HG03520 (cell line): ENCODE measurements around the gene TPRA1.

Experiments used
- ATAC-seq: cut with Tn5 transposase; IDR thresholded peaks from one replicate; pipeline ENCODE4 v1.9.1; 2021; ENCODE audit warnings: mild to moderate bottlenecking, moderate library complexity; ENCODE audit not compliant: unreplicated experiment

TPRA1 gene

DNA sequence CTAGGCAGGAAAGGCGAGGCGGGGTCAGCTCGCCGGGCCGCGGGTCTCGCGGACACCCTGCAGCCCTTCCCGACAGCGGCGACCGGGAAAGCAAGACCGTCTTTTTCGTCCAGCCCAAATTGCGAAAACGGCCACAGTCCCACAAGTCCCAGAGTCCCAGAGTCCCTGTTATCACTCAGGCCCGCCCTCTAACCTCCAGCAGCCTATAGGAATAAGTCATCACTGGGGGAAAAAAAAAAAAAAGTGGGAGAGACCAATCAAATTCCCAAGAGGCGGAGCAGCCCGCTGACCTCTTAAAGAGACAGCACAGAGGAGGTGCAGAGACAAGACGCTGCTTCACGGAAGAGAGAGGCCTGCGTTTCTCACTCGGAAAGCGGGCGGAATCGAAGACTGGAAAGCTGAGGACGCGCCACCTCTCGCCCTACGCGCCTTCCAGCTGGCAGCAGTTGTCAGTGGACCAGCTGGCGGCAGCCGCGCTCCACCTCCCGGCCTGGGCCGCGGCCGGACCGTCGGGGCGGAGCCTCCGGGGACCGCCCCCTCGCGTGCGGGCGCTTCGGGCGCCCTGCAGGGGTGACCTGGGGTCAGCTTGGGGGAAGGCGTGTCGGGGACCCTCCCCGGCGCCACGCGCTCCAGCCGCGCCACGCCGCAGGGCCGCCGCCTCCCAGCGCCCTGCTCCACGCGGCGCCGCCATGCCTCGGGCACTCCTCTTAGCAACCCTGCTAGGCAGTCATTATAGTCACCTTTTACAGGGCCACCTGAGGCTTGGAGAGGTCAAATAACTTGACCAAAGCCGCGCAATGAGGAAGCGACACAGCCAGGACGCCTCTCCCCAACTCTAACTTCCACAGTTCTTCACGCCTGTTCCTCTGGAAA is at the start of gene TPRA1:
TSS of gene TPRA1 (minus strand) at position 141 of the 873 bp plus-strand sequence. CDS start 10,587 bp downstream, outside the sequence.
- peak; percentile 69 for ATAC-seq

DNA sequence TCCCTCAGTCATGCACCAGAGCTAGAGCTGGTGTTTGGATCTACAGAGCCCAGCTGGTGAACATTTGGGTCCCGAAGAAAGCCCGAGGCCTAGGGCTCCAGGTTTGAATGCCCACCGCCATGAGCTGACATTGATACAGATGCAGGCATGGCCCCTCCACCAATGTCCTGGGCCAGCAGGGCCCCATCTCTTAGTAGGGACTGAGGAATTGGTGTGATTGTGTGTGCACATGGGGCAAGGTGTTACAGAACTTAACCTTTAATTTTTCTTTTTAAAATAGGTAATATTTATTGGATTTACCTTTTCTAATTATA is 49.5 kb upstream of the TPRA1 start:
- ATAC-seq, result no peak

DNA sequence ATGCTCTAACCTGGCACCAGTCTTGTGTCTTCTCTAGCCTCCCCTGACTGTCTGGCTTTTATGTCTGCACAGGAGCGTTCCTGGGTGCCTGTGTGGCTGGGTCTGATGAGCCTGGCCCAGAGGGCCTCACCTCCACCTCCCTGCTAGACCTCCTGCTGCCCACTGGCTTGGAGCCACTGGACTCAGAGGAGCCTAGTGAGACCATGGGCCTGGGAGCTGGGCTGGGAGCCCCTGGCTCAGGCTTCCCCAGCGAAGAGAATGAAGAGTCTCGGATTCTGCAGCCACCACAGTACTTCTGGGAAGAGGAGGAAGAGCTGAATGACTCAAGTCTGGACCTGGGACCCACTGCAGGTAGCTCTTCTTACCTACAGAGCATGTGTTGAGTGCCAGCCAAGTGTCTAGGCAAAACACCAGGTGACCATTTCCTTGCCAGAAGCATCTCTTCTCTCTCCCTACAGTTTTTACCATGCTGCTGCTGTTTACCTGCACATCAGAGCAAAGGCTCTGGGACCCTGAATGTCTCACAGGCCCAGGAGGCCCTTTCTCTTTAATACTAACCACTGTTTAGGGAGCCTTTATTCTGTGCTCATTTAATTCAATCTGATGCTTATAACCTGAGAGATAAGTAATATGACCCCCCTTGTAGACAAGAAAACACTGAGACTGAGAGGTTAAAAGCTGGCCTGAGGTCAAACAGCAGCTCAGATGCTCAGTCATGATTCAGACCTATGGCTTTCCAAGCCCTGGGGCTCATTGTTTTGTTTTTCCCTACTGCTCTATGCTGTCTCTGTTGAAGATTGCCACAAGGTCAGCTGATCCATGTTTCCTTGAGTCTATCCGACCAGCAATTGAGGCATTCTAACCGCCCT is 48.9 kb upstream of the TPRA1 start:
- ATAC-seq, result no peak

DNA sequence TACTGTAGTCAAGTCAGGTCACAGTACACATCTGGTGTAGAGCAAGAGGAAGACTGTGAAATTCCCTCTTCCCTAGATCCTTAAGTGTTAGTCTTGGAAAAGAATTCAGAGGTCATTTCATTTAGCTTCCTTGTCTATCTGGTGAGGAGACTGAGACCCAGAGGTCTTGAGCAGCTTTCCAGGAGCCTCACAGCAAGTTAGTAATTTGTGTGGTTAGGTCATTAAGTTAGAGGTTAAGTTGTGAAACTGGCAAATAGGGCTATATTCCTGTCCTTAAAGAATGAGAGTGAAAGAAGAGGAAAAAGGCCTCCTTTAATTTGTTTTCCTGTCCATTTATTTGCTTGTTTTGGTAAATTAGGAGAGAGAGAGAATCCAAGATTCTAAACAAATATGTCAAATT is 47.4 kb upstream of the TPRA1 start:
- no peak for ATAC-seq

DNA sequence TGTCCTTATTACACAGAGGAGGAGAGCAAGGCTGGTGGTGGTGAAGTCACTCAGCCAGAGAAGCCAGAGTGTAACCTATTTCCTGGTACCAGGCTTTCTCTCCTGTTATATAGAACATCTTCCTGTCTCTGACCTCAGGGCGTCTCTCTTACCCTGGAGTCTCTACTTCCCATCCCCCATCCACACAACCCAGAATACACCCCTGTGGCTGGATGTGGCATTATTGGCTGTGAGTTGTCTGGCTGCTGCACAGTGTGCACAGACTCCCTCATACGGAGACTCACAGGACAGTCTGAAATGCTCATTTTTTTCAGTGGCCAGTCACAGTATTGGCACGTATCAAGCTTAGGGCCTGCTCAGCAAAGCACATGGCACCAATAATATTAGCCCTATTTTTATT is 47.0 kb upstream of the TPRA1 start:
- no peak for ATAC-seq

DNA sequence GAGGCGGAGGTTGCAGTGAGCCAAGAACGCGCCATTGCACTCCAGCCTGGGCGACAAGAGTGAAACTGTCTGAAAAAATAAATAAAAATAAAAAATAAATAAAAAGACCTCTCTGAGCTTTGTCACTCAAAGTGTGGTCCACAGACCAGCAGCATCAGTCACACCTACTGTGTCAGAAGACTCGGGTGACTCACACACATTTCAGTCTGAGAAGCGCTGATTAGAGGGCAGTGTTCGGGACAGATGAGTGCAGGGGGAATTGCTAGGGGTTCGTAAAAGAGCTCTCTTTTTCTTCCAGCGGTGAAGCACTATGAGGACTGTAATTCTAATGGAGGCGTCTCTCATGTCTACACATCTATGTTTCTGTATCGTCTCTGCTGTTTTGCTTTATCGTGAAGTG is 44.1 kb upstream of the TPRA1 start:
- ATAC-seq, result no peak

DNA sequence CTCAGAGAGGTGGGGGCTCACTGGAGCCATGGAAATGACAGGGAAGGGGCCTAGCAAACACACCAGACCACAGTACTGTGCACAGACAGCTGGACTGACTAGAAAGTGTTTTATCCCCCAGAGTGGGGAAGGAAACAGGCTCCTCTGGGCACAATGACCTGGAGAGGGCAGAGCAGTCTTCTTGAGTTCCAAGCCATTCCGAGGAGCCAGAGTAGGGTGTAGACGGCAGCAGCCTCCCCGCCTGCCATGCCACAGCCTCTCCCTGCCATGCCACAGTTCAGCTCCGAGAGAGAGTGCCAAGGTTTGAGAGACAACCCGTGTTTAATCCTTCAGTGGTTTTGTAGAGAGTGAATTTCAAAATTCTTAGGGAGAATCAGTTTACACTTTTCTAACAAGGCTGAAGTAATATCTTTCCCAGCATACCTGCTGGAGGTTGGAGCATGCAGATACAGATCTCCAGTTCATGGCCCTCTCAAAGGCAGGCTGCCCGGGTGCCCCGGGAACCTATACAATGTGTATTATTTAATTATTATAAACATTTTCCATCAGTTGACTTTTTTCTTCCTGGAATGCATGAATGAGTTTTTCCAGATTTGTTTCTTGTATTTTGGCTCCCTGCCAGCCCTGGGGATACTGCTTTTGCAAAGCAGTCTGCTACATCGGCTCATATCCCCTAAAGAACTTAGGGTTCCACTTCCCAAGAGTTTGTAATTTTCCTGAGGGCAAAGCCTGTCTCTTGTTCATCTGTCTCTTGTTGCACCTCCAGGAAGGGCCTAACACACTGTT is 41.7 kb upstream of the TPRA1 start:
- no peak for ATAC-seq

DNA sequence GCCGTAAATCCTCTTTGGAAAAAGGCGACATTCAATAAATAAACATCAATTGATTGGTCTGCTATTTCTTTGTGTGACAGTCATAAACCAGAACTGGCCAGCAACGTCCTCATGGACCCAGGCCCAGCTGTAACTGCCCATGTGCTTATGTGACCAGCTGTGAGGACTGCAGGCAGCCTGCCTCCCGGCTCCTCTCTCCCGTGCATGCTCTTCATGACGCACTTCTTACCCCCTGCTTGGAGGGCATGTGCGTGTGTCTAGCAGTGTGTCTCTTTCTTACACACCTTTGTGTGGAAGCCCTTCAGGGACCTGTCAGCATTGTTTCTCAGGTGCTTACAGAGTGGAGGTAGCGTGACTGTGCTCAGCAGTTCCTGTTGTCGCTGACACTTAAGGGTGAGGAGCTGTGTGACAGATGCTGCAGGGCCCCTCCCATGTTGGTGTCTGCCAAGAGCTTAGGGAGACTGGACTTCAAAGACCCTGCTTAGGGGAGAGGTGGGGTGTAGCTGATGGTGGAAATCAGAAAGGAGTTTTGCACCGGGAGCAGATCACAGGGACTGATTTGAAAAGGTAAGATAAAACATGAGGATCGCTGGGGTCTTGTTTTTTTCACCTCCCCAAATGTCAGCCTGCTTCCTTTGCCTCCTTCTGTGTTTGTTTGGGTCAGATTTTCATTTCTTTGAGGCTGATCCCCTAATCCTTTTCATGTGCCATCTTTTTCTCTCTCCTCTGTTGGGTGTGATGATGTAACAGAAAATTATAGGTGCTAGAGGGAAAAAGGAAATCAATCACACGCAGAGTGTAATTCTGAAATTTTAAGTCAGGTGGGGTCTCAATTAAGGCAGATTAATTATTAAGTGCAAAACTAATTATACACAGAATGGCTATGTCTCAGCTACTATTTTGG is 40.5 kb upstream of the TPRA1 start:
- ATAC-seq, result no peak

DNA sequence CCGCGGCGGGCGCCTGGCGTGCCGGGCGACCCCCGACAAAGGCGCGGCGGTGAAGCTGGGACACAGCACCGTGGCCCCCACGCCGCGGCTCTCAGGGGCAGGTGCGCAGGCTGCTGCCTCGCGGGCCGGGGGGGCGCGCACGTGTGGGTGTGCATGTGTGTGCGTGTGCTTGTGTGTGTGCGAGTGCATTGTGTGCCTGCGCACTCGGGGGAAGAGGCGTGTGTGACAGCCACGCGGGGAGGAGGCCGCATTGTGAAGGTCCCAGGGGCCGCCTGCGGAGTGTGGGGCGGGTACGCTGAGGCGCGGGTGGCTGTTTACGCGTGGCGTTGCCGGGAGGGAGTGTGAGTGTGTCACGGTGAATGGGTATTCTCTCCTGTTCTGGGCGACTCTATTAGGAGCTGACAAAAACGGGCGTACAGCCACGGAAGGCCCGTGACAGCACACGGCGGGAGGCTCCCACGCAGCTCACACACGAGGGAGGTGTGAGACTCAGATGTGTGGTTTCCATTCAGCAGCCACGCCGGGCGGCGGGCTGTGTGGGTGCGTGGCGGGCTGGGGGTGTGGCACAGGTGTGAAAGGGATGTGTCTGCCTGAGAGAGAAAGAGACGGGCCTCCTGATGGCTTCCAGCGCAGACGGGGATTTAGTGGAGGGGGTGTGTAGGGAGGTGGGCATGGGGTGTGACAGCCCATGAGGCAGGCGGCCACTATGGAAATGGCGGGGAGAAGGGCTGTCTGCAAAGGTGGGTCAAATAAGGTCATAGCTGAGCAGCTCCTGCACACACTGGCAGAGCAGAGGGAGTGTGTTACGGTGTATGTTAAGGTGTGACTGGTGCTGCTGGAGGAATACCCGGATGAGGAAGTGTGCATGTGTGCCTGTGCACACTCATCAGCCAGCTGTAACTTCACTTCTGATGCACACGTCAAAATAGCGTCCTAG is 39.2 kb upstream of the TPRA1 start:
- ATAC-seq, result no peak

DNA sequence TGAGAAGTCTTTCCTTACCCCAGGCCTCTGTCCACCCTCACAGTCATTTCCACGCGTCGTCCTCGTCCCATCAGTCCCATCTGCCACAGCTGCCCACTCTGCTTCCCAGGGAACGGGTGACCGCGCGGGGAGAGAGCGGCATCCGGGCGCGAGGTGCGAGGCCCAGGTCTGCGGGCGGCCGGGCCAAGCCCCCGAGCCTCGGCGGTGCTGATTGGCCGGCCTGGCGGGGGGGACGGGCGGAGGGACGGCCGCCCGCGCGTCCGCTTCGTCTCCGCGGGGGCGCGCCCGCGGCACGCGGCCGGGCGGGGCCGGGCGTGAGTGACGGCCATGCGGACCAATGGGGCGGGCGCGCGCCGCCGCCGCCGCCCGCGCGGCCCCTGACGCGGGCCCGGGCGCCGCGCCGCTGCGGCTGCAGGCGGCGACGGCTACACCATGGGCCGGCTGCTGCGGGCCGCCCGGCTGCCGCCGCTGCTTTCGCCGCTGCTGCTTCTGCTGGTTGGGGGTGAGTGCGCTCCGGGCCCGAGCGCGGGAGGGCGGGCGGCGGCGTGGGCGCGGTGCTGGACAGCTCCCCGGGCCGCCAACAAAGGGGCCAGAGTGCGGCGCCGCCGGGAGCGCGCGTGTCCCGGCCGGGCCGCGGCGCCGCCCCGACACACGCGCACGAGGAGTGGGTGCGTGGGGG is 38.4 kb upstream of the TPRA1 start, which contains the start of gene PODXL2:
TSS of gene PODXL2 (plus strand) at position 398 of the 679 bp plus-strand sequence. CDS start at position 433, 35 bp downstream.
- no peak for ATAC-seq

DNA sequence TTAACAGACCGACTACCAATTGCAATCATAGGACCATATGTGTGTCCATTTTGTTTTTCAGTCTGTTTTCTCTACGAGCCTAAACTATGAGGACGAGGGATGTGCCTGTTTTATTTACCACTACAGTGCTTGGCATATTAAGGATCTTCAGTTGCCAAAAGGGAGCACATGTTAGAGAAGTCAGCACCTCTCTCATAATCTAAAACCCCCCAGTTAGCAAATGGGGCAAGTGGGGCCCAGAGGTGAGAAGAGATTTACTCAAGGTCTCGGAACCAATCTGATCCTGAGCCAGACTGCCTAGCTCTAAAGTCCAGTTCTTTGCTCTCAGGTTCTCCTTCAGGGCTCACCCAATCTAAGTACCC is 37.9 kb upstream of the TPRA1 start:
- no peak for ATAC-seq

DNA sequence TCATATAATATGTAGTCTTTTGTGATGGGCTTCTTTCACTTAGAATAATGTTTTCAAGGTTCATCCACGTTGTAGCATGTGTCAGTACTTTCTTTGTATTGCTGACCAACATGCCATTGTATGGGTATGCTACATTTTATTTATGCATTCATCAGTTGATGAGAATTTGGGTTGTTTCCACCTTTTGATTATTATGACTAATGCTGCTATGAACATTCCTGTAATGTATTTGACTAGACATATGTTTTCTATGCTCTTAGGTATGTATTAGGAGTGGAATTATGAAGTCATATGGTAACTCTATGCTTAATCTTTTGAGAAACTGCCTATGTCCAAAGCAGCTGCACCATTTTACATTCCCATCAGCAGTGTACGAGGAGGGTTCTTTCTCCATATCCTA is 35.3 kb upstream of the TPRA1 start:
- ATAC-seq, result no peak

DNA sequence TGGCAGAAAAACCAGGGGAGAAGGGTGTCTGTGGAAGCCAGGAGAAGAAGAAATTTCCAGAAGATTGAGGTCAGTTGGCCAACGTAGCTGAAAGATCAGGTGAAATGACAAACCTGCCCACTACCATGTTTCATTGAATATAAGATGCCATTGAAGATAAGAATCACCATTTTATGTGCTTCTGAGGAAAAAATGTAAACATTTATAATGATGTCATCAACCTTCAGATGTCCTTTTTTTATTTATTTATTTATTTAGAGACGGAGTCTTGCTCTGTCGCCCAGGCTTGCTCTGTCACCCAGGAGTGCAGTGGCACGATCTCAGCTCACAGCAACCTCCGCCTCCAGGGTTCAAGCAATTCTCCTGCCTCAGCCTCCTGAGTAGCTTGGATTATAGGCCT is 33.5 kb upstream of the TPRA1 start:
- no peak for ATAC-seq

DNA sequence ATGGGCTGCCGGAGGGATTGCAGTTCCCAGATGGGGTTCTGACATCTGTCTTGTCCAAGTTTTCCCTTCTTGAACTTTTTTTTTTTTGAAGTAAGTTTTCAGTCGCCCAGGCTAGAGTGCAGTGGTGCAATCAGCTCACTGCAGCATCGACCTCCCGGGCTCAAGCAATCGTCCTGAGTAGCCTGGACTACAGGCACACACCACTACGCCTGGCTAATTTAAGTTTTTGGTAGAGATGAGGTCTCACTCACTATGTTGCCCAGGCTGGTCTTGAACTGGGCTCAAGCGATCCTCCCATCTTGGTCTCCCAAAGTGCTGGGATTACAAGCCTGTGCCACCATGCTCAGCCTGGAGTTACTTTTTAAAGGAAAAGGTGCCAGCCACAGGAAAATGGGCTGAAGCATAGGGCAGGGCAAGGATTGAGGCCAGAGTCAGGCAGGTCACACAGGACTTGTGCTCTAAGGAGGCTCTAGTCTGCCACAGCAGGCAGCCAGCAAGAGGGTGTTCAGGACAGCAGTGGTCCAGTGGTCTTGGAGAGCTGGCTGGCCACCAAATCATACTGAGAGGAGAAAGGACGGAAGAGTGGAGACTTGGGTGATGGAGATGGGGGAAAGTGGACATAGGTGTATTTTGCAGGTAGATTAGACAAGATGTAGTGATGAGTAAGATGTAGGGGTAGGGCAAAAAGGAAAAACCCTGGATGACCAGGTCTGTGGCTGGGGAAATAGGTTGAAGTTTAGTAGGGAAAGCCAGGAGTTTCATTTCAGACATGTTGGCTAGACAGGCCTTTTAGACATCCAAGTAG is 32.4 kb upstream of the TPRA1 start:
- ATAC-seq, result no peak

DNA sequence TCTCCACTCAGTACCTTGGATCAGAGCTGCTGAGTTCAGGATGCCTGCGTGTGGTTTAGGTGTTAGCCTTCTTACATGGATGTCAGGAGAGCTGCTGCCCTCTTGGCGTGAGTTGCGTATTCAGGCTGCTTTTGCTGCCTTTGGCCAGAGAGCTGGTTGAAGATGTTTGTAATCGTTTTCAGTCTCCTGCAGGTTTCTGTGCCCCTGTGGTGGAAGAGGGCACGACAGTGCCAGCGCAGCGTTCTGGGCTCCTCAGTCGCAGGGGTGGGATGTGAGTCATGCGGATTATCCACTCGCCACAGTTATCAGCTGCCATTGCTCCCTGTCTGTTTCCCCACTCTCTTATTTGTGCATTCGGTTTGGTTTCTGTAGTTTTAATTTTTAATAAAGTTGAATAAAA is 31.5 kb upstream of the TPRA1 start:
- ATAC-seq, result no peak

DNA sequence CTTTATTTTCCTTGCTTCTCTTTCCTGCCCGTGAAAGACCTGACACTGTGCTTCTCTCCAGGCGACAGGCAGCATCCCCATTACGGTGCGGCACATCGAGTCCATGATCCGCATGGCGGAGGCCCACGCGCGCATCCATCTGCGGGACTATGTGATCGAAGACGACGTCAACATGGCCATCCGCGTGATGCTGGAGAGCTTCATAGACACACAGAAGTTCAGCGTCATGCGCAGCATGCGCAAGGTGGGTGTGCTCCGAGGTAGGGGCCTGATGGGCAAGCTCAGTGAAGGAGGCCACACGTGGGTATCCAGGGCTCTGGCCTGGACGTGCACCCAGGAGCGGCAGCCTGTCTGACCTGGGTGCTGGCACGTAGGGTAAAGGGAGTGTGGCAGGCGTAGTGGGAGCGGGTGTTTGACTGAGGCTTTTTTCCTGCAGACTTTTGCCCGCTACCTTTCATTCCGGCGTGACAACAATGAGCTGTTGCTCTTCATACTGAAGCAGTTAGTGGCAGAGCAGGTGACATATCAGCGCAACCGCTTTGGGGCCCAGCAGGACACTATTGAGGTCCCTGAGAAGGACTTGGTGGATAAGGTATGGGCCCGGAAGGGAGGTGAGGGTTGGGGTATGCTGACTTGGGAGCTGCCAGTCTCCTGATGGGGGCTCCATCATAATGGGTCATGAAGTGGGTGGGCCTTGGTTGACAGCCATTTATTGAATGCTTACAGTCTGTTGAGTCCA is 30.3 kb upstream of the TPRA1 start:
- ATAC-seq, result no peak

DNA sequence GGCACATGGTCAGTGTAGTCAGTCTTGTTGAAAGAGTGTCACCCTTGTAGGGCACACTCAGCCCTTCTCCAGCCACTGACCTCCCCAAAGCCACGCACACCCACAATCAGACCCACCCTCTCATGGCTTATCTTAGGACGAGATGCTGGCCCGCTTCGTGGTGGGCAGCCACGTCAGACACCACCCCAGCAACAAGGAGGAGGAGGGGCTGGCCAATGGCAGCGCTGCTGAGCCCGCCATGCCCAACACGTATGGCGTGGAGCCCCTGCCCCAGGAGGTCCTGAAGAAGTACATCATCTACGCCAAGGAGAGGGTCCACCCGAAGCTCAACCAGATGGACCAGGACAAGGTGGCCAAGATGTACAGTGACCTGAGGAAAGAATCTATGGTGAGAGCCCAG is 28.4 kb upstream of the TPRA1 start:
- no peak for ATAC-seq
